GM18499 (cell line): Measurements from ENCODE around the gene TMEM119.

Experiments
- ATAC-seq: cut with Tn5 transposase; IDR thresholded peaks from one replicate; pipeline ENCODE4 v1.9.1; 2021; ENCODE audit warnings: moderate number of reproducible peaks; ENCODE audit not compliant: insufficient read depth, unreplicated experiment

TMEM119 gene, protein sequence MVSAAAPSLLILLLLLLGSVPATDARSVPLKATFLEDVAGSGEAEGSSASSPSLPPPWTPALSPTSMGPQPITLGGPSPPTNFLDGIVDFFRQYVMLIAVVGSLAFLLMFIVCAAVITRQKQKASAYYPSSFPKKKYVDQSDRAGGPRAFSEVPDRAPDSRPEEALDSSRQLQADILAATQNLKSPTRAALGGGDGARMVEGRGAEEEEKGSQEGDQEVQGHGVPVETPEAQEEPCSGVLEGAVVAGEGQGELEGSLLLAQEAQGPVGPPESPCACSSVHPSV

DNA sequence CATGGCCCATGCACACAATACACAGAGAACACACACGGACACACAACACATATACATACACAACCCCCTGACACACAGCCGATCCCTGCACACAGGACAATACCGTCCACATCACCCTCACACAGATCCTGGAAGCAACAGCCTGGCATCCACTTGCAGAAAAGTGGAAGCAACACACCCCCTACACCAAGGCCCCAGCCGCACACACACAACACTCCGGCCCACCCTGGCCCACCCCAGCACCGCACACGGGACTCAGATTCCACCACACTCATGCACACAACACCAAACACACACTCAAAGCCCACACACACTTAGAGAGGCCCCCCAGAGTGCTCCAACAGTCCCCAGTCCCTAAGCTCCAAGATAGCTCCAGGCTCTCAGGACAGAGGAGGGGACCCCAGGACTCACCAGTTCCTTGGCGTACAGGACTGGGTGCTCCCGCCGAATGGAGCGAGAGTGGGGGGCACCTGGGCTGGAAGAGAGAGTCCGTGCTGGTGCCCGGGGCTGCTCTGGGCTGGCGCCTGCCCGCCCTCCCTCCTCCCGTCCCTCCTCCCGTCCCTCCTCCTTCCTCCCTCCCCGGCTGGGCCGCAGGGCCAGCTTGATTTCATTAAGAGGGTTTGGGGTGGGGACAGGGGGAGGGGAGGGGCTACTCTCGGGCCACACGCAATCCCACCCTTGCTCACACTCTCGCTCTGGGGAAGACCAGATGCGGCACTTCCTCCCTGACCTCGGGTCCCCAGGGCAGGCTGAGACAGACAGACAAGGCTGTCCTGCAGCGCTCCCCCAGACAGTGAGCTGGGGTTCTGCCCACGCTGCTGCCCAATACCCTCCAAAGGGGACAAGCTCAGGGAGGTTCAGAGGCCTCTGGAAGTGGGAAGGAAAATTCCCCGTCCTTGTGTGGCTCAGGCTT lies at the start of gene TMEM119:
TSS of gene TMEM119 (minus strand) at position 526 of the 913 bp plus-strand sequence. CDS start 5,701 bp downstream, outside the sequence.
- ATAC-seq = no peak

DNA sequence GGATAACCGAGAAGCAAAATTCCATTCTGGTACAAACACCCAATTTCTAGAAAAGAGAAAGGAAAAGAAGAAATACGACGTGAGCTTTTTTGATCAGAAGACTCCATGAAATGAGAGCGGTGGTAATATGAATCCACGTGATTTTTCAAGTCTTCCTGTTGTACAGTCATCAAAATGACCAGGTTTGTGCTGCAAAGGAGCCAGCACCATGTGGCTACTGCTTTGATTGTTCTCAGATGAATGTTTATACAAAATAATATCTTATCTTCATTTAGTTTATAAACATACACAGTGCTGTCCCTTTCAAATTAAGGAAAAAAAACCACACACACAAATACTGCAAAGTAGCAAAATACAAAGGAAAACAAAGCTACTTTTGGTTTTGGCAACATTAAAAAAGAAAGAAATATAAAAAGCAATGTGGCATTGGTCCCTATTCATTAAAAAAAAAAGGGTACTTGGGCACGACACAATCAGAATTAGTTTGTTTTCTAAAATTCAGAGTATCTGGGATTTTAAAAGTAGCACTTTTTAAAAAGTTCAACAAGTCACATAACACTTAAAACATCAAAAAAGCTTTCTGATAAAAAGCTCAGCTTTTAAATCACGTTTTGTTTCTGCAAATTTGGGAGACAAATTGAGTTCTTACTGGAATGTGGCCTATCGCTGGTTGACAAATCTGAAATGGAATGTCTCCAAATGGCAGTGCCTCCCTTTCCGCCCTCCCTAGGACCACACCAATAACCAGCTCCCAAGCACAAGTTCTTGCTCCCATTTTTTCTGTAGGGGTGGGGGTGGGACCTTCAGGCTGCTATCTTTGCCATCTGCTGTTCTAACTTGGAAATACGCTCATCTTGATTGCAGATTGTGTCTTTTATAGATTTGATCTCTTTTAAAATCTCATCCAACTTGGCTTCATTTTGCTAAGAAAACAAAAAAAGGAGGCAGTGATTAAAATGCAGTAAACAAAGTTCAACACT lies 49.0 kb upstream of the TMEM119 start:
- ATAC-seq = no peak

DNA sequence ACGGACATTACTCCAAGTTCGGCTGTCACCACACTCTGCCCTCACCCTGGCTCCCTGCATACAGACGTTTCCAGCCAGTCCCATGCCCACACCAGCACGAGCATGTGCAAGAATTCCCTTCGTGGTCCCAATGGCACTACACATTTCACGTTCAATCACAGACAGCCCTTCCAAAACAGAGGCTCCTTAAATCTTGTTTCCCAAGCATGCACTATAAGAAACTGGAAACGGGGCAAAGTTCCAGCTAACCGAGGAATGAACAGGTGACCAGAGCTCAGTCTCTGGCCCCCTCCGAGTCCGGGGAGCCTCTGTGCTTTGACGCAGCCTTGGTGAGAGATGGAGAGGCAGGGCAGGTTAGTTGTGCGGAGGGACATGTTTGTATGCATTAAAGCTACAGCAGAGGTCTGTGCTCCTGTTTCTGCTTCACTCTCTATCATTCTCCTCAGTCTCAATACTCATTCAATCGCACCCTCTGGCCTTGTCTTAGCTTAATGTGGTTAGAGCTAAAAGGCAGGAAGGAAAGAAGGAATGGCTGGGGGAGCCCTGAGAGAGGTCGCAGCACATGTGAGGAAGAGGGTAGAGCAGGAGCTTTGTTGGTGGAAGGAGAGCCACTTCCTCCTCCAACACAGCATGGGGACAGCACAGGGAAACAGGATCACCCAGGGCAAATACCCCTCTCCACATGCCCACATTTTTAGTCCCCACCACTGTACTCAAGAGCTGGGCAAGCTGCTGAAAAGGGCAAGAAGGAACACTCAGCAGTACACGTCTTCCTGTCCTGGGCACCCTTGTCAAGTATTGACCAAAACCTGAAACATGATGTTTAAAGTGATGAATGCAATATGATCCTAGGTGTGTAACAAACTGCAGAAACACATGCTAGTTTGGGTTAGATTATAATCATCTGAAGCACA lies 48.1 kb upstream of the TMEM119 start:
- no peak for ATAC-seq

DNA sequence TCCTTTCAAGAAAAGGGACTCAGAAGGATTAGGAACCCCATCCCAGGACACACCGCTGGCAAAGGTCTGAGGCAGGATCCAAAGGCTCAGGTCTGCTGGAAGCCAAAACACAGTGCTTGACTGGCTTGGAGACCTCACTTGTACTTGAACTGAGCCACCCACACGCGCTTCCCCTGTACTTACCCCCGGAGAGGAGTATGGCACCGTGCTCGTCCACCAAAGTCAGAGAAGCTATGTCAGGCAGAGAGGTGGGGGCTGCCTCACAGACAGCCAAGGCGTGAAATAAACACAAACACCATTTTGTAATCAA lies 46.9 kb upstream of the TMEM119 start:
- ATAC-seq = no peak

DNA sequence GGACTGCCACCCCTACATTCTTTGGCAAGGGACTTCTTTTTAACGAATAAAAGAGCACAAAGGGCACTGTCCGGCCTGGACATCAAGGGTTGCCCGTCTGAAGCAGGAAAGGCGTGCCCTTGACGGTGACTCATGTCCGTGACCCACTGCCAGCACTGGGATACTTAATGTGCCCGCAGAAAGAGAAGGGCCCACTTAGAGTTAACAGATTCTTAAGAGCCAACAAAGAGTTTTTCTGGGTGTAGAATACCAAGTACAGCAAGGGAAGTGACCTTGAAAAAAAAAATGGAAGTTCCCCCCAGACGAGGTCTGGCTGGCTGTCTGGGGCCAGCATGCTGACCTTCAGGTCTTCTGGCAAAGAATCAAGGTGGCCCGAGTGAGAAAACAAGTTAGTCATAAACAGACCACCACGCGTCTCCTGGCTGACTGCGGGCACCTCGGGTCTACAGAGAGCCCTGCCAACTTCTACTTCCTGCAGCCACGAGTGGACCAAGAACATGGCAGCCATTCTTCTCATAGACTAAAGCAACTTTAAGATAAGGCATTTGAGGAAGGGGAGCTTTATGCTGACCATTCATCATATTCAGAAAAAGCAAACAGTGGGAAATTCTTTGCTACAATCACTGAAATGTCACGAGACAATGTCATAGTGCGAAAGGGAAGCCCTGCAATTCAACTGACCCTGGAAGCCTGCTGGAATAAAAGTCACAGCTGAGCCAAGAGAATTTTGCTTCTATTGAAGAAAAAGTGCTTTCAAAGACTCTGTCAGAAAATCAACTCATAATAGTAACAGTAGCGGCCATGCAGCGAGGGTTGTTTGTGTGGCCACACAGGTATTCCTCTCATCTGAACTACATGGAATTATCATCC lies 46.3 kb upstream of the TMEM119 start:
- no peak for ATAC-seq

DNA sequence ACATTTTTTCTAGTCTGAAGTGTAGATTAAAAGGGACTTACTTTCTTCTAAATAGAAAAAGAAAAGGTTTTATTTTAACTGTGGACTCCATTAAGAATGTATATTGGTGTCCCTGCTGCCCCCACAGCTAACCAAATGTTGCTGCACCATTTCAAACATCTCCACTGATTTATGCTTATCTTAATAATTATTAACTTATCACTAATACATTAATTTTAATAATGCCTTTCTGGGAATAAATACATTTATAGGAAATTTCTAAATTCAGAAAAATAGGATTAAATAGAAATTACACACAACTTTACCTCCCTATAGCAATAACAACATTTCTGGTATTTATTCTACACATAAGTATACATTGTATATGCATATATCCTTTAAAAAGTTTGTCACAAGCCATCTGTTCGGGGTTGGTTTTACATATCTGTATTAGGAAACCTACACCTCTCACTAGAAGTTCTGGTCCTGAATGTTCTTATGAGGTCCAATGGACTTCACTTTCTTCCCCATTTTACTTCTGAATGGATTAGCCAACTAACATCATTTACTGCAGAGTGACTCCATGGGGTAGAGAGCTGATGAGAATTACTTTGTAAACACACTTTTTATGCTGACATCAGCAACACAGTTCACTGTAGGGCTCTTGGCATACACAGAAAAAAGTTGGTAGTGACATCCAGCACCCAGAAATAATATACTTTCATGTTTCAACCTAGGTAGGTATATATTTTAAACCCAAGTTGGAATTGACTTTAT lies 45.2 kb upstream of the TMEM119 start:
- no peak for ATAC-seq

DNA sequence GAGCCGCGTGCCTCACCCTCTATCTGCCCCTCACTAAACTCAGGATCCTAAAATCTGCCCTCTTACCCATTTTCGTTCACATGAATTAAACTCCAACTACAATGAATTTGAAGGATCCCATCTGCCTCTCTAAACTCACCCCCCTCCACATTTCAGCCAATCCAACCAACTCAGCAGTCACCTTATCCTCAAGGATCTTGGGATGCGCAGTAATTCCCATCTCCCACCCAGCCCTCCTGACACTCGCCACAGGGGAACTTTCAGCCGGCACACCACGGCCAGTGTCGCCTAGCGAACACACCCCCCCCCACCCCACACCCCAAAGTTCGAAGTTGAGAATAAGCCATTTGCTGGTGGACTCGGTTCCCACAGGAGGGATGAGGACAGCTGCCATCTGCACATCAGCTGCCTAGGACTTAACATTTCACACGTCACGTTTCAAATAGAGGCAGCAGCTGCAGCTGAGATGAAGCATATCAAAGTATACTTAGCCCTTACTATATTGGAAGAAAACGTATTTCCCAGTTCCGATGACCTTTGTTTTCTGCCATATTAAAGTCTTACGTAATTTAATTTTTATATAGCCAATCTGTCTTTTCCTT lies 44.5 kb upstream of the TMEM119 start:
- no peak for ATAC-seq

DNA sequence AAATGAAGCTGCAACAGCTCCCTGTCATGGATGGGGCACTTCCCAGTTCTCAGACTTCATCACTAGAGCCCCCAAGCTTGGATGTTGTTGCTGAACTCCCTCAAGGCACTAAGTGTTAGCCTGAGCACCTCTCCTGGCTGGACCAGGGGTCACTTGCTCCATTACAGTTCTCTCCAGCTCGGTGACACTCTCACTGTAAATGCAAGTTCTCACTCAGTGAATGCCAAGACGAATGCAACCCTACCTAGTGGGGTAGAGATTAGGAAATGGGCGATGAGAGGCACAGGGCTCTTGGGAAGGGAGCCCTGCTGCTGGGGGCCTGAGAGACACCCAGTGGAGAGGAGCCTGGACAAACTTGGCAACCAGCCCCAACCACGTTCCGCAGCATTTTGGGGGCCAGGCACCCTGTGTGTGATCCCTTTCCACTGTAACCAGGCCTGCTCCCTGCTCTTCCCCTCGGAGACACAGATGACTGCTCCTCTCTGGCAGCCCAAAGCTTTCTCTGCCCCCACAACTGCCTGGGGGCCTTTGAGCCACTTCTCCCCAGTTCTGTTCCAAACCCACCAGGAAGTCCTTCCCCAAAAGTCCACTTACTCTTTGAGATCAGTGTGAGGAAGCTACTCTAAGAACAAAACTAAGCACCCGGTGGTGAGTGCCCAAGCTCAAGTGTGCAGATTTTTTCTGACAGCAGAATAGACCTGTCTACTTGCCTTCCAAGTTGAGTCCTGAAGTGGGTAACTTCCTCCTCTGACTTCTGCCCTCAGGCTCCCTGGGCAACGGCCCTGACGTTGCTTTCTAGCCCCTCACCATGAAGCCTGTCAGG lies 43.8 kb upstream of the TMEM119 start:
- ATAC-seq = no peak

DNA sequence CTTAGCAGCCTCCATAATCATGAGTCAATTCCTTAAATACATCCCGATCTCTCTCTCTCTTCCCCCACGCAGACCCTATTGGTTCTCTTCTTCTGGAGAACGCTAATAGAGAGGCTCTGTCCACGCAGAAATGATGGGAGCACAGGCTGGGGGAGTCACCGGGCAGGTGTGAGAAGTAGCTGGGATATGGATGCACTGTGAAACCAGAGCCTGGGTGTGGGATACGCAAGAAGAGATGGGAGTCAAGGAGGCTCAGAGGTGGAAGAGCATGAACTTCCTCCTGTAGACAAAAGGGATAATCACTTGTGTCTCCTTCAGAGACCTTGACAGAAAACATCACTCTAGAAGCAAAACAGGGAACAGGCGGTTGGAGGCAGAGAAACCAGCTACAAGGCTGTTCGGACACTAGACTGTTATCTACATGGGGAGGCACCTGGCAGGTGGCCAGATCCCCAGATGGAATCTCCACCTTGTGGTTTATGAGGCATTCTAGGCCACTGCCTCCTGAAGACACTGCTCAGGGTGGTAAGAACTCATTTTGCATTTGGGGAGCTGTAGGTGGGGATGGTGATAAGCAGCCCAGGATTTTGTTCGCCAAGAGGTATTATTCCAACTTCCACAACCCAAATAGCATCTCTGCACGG lies 43.0 kb upstream of the TMEM119 start:
- no peak for ATAC-seq

DNA sequence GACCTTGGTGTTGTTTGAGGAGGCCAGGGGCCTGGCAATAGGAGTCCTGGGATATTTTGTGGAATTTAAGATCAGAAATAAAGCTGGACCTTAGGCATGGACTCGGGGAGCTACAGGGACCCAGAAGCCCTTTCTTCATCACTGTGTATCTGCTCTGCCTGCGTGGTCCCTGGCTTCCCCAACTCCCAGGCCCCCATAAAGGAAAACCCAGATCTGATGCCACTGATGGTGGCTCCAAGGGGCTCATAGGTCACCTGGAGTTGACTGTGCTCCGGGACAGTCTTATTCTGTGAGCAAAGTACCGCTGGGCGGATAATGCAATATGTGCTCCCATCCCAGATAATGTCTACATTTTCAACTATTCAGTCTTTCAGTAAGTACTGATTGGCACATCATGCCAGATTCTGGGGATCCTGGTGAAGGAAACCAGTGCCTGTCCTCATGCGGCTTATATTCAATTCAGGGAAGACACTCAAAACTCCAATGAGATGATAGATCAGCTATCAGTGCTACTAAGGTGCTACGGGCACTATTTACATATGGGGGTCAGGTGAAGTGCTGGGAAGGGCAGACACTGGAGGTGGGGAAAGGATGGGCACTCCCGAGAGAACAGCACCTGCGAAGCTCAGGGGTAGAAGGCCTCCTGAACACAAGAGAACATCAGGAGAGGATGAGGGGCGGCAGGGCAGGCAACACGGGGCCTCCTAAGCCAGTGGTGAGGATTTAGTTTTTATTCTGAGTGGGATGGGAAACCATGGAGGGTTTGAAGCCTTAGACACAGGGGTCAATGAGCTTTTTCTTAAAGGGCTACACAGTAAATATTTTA lies 41.3 kb upstream of the TMEM119 start:
- ATAC-seq = no peak

DNA sequence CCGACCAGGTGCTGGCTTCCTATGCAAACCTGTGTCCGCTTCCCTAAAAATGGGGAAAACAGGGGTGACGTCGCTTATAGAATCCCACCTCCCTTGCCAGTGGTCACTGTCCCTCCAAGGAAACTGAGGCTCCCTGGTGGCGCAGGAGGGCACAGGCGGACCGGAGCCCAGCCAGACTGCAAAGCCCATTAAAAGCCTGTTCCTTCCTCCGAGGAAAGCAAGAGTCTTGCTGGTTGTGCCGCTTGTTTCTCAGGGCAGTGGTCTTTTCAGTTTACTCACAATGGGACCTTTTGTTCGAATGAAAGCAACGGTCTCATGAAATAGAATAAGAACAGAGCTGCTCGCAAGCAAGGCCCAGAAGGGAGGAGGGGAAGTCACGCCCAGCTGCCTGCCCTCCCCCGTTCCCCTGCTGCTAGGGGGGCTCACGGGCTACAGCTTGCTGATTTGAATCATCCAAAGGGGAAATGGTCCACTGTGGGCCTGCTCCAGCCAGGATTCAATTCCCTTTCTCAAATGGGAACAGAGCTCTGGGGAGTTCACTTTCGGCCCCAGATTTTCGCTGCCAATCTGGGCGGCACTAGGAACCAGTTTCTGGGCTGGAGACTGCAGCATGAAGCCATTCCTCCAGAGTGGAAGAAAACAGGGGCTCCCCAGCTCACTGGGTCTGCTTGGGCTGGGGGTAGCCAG lies 40.4 kb upstream of the TMEM119 start:
- ATAC-seq = no peak

DNA sequence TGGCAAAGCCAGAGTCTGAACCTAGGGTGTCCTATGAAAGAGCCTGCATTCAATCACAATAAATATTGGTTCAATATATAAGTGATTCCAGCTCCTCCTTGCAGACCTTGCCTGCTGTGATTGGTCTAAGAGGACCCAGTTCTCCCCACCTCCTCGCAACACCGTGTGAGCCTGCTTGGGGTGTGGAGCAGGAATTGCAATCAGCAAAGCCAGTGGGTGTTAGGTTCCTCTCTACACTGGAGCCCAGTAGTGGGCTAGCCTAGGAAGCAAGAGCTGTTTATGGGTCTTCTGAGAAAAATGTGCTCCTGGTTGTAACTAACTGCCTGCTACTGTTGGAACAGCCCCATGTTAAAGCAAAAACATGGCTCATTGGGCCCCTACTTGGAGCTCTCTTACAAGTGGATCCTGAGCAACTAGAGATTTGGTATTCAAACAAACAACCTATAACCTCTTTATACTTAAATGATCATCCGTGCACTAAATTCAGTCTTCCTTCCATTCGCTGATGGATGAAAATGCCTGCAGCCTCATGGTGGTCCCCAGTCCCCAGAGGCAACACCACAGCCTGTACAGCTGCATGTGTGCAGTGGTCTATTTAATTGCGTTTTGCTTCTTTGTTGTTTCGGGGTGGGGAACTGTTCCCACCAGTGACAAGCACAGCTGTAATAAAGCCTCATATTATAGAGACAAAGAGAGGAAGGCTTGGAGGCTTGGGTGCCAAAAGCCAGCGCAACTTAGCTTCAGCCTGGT lies 39.5 kb upstream of the TMEM119 start:
- no peak for ATAC-seq

DNA sequence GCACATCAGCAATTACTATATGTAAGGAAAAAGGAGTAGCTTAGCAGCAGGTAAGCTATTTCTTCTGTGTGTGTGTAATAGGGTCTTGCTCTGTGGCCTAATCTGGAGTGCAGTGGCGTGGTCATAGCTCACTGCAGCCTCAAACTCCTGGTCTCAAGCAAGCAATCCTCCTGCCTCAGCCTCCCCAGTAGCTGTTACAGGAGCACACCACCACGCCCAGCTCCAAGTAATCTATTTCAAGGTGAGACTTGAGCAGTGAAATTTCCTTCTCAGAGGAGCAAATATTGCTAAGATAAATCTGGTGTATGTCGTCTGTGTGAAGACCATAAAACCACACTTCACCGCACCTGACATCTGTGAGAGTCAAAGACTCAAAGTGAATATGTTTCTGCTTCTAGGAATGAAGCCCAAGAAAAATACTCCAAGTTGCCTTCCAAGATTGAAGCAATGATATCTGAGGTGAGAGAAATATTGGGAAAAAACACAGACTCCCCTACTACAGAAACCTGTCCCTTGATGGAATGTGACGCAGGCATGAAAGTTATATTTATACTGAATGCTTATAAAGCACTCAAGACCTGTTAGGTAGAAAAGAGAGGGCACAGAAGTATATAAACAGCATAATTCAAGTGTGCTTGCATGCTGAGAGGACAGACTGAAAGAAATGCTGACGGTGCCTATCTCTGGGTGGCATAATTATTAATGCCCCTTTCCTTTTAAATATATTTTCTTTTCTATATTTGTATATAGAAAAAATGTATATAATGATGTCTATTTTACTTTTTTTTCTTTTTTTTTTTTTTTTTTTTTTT lies 38.3 kb upstream of the TMEM119 start:
- no peak for ATAC-seq
